ENCODE results near the gene KCTD11. TPM values are rescaled to one million over a fixed set of nuclear protein-coding genes. Genes with fewer than 3 reads are reported as not detected.

The KCTD11 gene
- total and polyA plus RNA-seq, 2 donors (not counting 1 experiment from before 2014, with no cell fraction given), result 4.3 to 13.4 TPM

DNA sequence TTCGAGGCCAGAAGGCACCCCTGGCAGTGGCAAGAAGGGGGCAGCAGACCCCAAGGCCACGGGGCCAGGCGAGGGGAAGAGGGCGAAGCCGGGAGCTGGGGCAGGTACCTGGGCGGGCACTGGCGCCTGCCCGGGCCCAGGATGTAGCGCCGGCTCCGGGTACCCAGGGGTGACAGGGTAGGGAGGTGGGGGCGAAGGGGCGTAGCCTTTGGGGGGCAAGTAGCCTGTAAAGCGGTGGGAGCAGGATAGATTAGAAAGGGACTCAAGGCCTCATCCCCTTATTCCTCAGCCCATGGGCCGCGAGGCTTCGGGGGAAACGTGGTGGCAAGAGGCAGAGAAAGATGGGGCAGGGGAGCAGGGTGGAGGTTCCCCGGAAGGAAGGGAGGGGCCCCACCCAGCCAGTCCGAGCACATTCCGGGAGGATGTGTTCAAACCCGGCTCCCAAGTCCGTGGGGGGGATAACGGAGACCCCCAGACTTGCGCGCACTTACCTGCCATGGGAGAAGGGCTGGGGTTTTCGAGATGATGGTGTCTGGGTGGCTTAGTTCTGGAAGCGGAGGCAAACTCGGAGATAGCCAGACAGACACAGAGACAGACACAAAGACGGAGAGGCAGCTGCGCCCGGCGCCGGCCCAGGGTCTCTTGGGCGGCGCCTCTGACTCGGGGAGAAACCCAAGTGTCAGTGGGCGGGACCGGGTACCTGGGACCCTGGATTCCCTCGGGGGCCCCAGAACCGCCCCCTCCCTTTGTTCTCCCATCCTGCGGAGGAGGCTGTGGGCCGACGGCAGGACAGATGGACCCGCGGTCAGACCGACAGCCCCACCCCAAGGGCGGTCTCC, 41.9 kb downstream of the KCTD11 start:
- Histone ChIP-seq H3K27me3 (replicated peaks in 1 of 4; ENCODE audit: control extremely low read depth in 1 of 4, control insufficient read depth in 3 of 4, insufficient read depth in 4 of 4, low read length in 3 of 4) (no peaks in the 10 kb centered on the region), H4K20me1 (ENCODE audit: control insufficient read depth, insufficient read depth, low read length, poor library complexity, severe bottlenecking) (no peaks in the 10 kb centered on the region), H2AFZ (ENCODE audit: insufficient read depth, low read depth, low read length, poor library complexity, severe bottlenecking) (peak overlapping the region; percentile 91), H3K9ac (ENCODE audit: low read length) (peak overlapping the region; percentile 88), H3K4me1 (ENCODE audit: control insufficient read depth in 2 of 2, insufficient read depth in 2 of 2, low read length in 2 of 2) (peaks cover 12 to 16% of the 10 kb centered on the region in 2 donors), H3K79me2 (ENCODE audit: control insufficient read depth, insufficient read depth, low read length) (peaks cover 10% of the 10 kb centered on the region), H3K4me3 (ENCODE audit: control extremely low read depth in 1 of 5, extremely low read depth in 1 of 5, insufficient read depth in 1 of 5, low read depth in 2 of 5, low read length in 4 of 5) (peak overlapping the region; percentile 2 to 84 (median 81)), H3K36me3 (replicated peaks in 1 of 2; ENCODE audit: control extremely low read depth in 1 of 2, control insufficient read depth in 1 of 2, extremely low read depth in 1 of 2, insufficient read depth in 2 of 2, low read length in 1 of 2) (peaks cover 0 to 34% of the 10 kb centered on the region in 2 experiments), H3K4me2 (replicated peaks; ENCODE audit: low read depth, low read length, poor library complexity, severe bottlenecking) (peak overlapping the region; percentile 75), H3K27ac (ENCODE audit: low read length in 2 of 2) (peak overlapping the region; percentile 55 to 83), H3K9me3 (ENCODE audit: control extremely low read depth in 1 of 3, control insufficient read depth in 2 of 3, insufficient read depth in 1 of 3, low read length in 2 of 3) (no peaks in the 10 kb centered on the region)
- ATAC-seq (ENCODE audit: low read depth), result peak; percentile 62
- H3K4me1 Mint-ChIP-seq, result peaks cover 12% of the 10 kb centered on the region
- 4% methylated on average over 38 of the region's 48 CpGs for WGBS (ENCODE audit: insufficient coverage)
- H3K27ac Mint-ChIP-seq, result peak overlapping the region; percentile 92
- POLR2A ChIA-PET, result interaction anchor here (1.0 to 1.4 kb wide), 4 partner anchors 10 to 293 kb away, joined by 3 to 15 read pairs (median 4); partner anchors contain the start of genes POLR2A and TMEM256
- DNase-seq, result peak; percentile 90
- no peaks in the 10 kb centered on the region for H3K9me3 Mint-ChIP-seq (ENCODE audit: insufficient read depth)
- intact Hi-C loops (cut with micrococcal nuclease), result loop anchor here (1.0 kb wide), 5 partner anchors 10 to 89 kb away; partner anchors contain the start of gene TMEM256
- CTCF ChIA-PET, result interaction anchor here (1.4 to 3.2 kb wide), 3 partner anchors 38 to 195 kb away, joined by 3 to 13 read pairs (median 4); partner anchors contain the start of gene TMEM95
- H3K4me3 Mint-ChIP-seq, result peak overlapping the region; percentile 89
- no peaks in the 10 kb centered on the region for H3K27me3 Mint-ChIP-seq
- no peak for TF ChIP-seq EZH2 (IDR thresholded peaks at IDR 0.05; ENCODE audit: borderline replicate concordance, insufficient read depth, low read depth, low read length, poor library complexity, severe bottlenecking)
- TF ChIP-seq, protein P1, sequence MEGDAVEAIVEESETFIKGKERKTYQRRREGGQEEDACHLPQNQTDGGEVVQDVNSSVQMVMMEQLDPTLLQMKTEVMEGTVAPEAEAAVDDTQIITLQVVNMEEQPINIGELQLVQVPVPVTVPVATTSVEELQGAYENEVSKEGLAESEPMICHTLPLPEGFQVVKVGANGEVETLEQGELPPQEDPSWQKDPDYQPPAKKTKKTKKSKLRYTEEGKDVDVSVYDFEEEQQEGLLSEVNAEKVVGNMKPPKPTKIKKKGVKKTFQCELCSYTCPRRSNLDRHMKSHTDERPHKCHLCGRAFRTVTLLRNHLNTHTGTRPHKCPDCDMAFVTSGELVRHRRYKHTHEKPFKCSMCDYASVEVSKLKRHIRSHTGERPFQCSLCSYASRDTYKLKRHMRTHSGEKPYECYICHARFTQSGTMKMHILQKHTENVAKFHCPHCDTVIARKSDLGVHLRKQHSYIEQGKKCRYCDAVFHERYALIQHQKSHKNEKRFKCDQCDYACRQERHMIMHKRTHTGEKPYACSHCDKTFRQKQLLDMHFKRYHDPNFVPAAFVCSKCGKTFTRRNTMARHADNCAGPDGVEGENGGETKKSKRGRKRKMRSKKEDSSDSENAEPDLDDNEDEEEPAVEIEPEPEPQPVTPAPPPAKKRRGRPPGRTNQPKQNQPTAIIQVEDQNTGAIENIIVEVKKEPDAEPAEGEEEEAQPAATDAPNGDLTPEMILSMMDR (IDR thresholded peaks at IDR 0.05), result no peak
